ENCODE data around the gene ITPRIPL1. TPM values are rescaled to one million over a fixed set of nuclear protein-coding genes. Genes with fewer than 3 reads are reported as not detected.

The ITPRIPL1 gene
- total and polyA plus RNA-seq, 2 of the 8 experiments (the other 6 are each of a cell fraction or from before 2014, with no cell fraction given): 10.6 to 16.1 TPM

DNA sequence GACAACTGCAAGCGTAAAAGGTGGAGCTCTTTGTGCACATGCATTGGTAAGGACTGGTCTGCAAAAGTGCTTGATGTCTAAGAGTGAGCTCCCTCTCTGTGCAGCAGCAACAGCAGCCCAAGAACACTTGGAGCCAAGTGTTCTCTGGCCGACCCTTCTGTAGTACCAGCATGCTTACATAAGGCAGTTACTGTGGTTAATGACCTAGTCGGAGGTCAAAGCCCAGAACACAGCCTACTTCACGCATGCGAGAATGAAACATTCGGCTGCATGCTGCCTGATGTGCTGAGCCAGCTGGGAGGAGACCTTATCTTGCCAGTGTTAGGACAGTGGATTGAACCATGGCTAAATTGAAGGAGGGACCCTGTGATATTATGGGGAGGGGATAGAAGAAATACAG is 31.8 kb downstream of the ITPRIPL1 start:
- 89% methylated on average over 6 of the region's 6 CpGs; no CpG with 5 or more reads in 1 of the 2 experiments for WGBS, 2 experiments (ENCODE audit: extremely low coverage in 1 of 2, insufficient coverage in 1 of 2, insufficient read length in 1 of 2, insufficient replicate concordance in 2 of 2, low coverage in 1 of 2, low lambda C conversion rate in 2 of 2, missing lambda C conversion rate in 1 of 2)
- no peak overlapping the region for H3K4ac ChIP-seq (replicated peaks; ENCODE audit: insufficient read length, low read depth, low read length)
- H3K79me1 ChIP-seq (ENCODE audit: low read depth, low read length): no peaks in the 10 kb centered on the region
- no peaks in the 10 kb centered on the region for H3K9me3 ChIP-seq (ENCODE audit: insufficient read depth in 2 of 2, low read depth in 1 of 2, low read length in 1 of 2)
- no peak overlapping the region for H2BK120ac ChIP-seq (replicated peaks; ENCODE audit: low read depth, low read length)
- no peak overlapping the region for H3K23ac ChIP-seq (ENCODE audit: insufficient read length)
- no peaks in the 10 kb centered on the region for H3K27me3 ChIP-seq (replicated peaks in 1 of 4; ENCODE audit: control insufficient read depth in 3 of 4, extremely low read depth in 1 of 4, insufficient read depth in 3 of 4, low read length in 3 of 4)
- no peak overlapping the region for H4K5ac ChIP-seq (ENCODE audit: insufficient read length, low read depth, low read length)
- no peak overlapping the region for H3K56ac ChIP-seq (replicated peaks; ENCODE audit: insufficient read length, low read depth, low read length)
- H2BK5ac ChIP-seq (ENCODE audit: low read depth, low read length): no peak overlapping the region
- H4K91ac ChIP-seq (replicated peaks; ENCODE audit: insufficient read length, low read length): no peak overlapping the region
- no peak overlapping the region for H3K4me3 ChIP-seq (ENCODE audit: extremely low read depth in 1 of 4, insufficient read depth in 2 of 4, low read depth in 3 of 4, low read length in 4 of 4)
- no peak overlapping the region for H2AK5ac ChIP-seq (ENCODE audit: low read depth, low read length)
- H3K4me2 ChIP-seq (ENCODE audit: insufficient read depth in 1 of 2, low read depth in 2 of 2, low read length in 2 of 2): no peak overlapping the region
- peaks cover 27 to 71% (median 65%) of the 10 kb centered on the region in 4 experiments for H3K36me3 ChIP-seq (ENCODE audit: control insufficient read depth in 2 of 4, insufficient read depth in 4 of 4, low read length in 3 of 4)
- H2BK12ac ChIP-seq (ENCODE audit: low read depth, low read length): no peak overlapping the region
- no peak overlapping the region for H2AFZ ChIP-seq (ENCODE audit: low read length)
- H3K9ac ChIP-seq (replicated peaks in 1 of 4; ENCODE audit: extremely low read depth in 1 of 4, low read depth in 3 of 4, low read length in 3 of 4): no peak overlapping the region
- no peak for DNase-seq (ENCODE audit: low read depth in 1 of 2, low spot score in 2 of 2)
- POLR2A ChIA-PET (ENCODE audit: partially characterized antibody): interaction anchor here (1.2 to 1.8 kb wide), 3 partner anchors 10 to 170 kb away, joined by 3 to 5 read pairs (median 4); no protein-coding TSS in a partner anchor
- H3K18ac ChIP-seq (ENCODE audit: extremely low read depth, low read length): no peak overlapping the region
- no peak overlapping the region for H3K14ac ChIP-seq (ENCODE audit: insufficient read length)
- no peak overlapping the region for H2BK20ac ChIP-seq (ENCODE audit: low read length)
- H4K20me1 ChIP-seq (replicated peaks in 1 of 2; ENCODE audit: control insufficient read depth in 1 of 2, insufficient read depth in 2 of 2, low read length in 2 of 2): peaks cover 3 to 4% of the 10 kb centered on the region in 2 experiments
- no peaks in the 10 kb centered on the region for H3K4me1 ChIP-seq (replicated peaks in 1 of 4; ENCODE audit: control insufficient read depth in 3 of 4, insufficient read depth in 4 of 4, low read length in 3 of 4)
- TF ChIP-seq, protein P1, sequence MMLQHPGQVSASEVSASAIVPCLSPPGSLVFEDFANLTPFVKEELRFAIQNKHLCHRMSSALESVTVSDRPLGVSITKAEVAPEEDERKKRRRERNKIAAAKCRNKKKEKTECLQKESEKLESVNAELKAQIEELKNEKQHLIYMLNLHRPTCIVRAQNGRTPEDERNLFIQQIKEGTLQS (IDR thresholded peaks at IDR 0.05; ENCODE audit: insufficient read depth, low read depth, low read length): no peak
- TF ChIP-seq EGR1 (IDR thresholded peaks at IDR 0.05; ENCODE audit: borderline replicate concordance, low read depth, low read length) (no peak), MAFK (IDR thresholded peaks at IDR 0.05; ENCODE audit: low read depth, low read length) (no peak)
- no peak overlapping the region for H4K8ac ChIP-seq (ENCODE audit: extremely low read depth, insufficient read depth, low read length)
- H2BK15ac ChIP-seq (ENCODE audit: low read length): no peak overlapping the region
- no peaks in the 10 kb centered on the region for H3K79me2 ChIP-seq (ENCODE audit: control insufficient read depth in 1 of 2, insufficient read depth in 2 of 2, low read length in 2 of 2)
- no peaks in the 10 kb centered on the region for H3K23me2 ChIP-seq (ENCODE audit: low read depth, low read length)
- no peak overlapping the region for H3K27ac ChIP-seq (ENCODE audit: low read depth, low read length)
- CTCF ChIA-PET (ENCODE audit: partially characterized antibody): interaction anchor here (1.0 to 2.9 kb wide), 7 partner anchors 9 to 154 kb away, joined by 3 to 11 read pairs (median 4); no protein-coding TSS in a partner anchor
- FAIRE-seq: no peak

Data from H1 (cell line).